Measurements from ENCODE around the gene EIF2A.

DNA sequence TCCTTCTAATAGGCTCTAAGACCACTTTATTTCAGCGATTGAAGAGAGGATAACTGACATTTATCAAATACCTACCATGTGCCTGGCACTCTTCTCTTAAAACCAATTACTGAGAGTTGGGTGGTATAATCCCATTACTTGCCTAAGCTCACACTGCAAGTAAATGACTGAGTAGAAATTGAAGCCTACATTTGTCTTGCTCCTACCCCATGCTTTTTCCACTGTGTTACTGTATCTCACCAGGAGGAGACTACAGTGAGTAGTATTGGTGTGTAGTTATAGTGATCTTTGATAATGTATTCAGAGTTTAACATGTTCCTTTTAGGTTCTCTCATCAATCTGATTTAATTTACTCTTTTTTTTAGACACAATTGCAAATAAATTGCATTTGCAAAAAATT, 20.7 kb downstream of the EIF2A start:
- TF ChIP-seq GATA2 (IDR thresholded peaks at IDR 0.05; ENCODE audit: low read depth, low read length) (no peak), GATA3 (IDR thresholded peaks at IDR 0.05; ENCODE audit: low read depth, low read length) (no peak)
